ENCODE results near the gene SMIM24.
"Not testable (repeated sequence)": the region's sequence is repeated elsewhere in the genome, so short reads cannot be mapped to it uniquely, and the experiment has no call there.

SMIM24 gene

DNA sequence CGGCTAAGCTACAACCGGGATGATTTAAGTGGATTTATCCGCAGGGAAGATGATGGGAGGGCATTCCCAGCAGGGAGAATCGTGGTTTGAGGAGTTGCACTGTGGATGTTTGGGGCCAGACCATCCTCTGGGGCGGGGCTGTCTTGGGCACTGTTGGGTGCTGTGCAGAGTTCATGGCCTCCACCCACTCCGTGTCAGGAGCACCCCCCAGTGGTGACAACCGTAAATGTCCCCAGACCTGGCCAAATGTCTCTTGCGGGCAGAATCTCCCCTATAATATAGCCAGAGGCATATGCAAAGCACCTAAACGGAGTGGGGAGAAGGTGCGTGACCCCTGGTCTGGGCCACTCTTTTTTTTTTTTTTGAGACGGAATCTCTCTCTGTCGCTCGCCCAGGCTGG is 40.2 kb downstream of the SMIM24 start:
- FAIRE-seq (no peak), DNase-seq (ENCODE audit: insufficient read length, low spot score) (no peak)

DNA sequence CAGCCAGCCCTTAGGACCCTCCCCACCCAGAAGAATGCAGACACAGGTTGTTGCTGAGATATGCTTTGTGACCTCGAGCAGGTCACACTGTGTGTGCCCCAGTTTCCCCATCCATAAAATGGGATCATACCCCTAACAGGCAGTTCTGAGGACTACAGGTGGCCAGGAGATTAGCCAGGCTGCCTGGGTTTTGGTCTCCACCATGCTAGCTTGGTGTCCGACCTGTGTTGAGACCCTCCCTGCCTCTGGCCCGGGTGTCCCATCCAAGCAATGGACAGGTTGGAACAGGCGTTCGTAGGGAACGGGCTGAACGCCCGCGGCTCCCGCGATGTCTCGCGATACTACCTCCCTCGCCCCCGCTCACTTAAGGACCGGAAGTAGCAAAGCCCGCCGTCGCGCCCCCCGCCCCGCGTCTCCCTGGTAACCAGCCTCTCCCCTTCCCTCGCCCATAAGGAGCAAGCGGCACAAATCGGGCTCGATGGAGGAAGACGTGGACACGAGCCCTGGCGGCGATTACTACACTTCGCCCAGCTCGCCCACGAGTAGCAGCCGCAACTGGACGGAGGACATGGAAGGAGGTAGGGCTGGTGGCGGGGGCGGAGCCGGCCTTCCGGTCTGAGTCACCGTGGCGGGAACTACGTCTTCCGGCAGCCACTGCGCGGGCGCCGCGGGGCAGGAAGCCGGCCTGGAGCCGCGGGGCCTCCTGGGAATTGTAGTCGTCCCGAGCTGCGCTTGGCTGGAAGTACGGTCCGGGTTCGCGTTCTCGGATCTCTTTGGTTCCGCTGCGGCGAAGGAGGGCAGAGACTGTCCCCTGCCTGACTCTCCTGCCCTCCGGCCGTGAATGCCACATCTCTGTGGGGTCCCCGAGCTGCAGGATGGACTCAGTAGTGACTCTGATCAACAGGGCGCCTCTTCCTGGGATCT is 45.4 kb downstream of the SMIM24 start:
- FAIRE-seq (peak; percentile 86), DNase-seq (ENCODE audit: insufficient read length, low spot score) (peak; percentile 94)

DNA sequence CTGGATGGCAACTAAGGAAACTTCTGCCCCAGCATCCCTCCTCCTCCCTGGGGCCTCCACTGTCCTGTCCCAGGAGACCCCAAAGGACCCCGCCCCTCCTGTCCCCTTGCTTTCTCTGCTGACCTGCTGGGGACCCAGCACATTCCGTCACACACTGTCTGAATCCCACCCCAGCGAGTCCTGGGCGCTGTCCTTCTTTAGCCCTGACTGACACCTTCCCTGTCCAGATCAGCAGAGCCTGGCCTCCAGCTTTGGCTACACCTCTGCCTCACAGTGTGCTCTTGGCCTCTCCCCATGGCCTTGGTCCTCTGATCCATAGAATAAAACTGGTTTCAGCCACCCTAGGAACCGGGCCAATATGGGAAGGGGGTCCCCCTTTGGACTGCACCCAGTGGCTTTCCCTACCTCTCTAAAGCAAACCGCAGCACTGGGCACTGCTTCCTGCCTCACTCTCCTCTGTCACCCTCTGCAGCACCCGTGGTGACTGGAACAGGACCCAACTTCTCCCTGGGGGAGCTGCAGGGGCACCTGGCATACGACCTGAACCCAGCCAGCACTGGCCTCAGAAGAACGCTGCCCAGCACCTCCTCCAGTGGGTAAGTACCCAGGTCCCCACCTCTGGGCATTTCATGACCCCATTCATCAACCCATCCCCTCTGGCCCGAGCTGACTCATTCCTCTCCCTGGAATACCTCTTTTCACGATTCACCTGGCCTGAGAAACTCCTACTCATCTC is 46.4 kb downstream of the SMIM24 start:
- FAIRE-seq, result no peak
- DNase-seq (ENCODE audit: insufficient read length, low spot score), result no peak

DNA sequence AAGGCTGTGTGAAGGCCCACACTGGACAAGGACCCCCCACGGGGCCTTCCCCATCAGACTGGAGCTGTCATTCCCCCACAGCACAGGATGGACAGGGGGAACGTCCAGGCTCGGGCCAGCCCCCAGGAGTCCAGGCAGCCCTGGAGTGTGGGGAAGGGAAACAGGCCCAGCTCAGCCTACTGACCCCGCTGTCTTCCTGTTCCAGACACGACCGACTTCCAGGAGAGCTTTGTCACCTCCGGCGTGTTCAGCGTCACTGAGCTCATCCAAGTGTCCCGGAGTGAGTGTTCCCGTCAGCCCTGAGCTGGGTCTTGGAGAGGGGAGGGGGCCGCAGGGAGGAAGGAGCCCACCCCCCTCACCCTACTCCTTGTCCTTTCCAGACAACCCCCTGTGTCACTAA is 47.0 kb downstream of the SMIM24 start:
- FAIRE-seq (no peak), DNase-seq (ENCODE audit: insufficient read length, low spot score) (no peak)

DNA sequence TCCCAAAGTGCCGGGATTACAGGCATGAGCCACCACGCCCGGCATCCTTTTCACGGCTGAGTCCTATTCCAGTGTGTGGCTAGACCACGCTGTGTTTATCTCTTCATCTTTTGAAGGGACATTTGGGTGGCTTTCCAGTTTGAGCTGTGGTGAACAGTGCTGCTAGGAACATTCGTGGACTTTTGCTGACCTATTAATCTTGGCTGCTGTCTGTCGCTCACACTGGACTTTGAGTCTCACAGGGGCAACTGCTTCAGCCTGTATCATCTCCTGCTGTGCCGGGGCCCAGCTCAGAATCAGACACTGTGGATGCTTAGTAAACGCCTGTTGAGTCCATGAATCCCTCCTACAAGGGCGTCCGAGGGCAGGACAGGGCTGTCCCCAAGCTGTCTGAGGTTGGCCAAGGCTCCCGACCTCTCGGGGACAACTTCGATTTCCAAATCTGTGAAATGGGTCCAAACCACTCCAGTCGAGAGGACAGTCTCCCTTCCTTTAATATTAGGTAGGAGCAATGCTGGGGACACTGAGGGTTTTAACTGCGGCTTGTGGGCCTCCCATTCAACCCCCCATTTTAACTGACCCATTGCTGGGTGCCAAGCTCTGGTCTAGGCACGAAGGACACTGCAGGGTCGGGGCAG is 48.4 kb downstream of the SMIM24 start:
- DNase-seq (ENCODE audit: insufficient read length, low spot score), result no peak
- FAIRE-seq, result no peak

DNA sequence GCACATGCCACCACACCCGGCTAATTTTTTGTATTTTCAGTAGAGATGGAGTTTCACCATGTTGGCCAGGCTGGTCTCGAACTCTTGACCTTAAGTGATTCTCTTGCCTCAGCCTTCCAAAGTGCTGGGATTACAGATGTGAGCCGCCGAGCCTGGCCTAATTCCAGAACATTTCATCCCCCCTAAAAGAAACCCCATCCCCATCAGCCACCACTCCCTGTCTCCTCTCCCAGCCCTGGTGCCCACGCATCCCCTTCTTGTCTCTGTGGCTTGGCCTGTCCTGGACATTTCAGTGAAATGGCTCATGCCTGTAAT is 50.0 kb downstream of the SMIM24 start:
- not testable (repeated sequence) for FAIRE-seq; DNase-seq (ENCODE audit: insufficient read length, low spot score)

DNA sequence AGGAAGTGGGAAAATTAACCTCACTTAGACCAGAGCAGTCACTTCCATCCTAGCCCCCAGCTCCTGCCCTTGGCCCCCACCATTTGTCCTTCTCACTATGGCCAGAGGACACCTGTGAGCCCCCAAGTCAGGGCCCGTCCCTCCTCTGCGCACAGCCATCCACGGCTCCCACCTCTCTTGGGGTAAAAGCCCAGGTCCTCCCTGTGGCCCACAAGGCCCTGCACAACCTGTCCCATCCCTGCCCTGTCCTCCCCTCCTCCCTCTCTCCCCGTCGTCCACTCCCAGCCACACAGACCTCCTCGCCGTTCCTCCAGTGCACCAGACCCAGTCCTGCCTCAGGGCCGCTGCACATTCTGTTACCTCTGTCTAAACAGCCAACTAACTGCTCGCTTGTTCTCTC is 53.9 kb downstream of the SMIM24 start:
- no peak for FAIRE-seq
- no peak for DNase-seq (ENCODE audit: insufficient read length, low spot score)
